Measurements from ENCODE around the gene ALKBH3. TPM values are rescaled to one million over a fixed set of nuclear protein-coding genes. Genes with fewer than 3 reads are reported as not detected.

ALKBH3 gene
- total and polyA plus RNA-seq, 11 donors, result 13.1 to 24.7 (median 20.5) TPM

- Histone ChIP-seq H3K9me3 (no peaks in the 10 kb centered on the region), H3K27ac (peak overlapping the region in 1 of 12 donors; percentile 52), H3K4me1 (peaks cover 0 to 30% (median 17%) of the 10 kb centered on the region in 12 donors), H3K36me3 (peaks cover 0 to 72% (median 51%) of the 10 kb centered on the region in 9 donors), H3K4me3 (no peak overlapping the region), H3K27me3 (no peaks in the 10 kb centered on the region)
- ATAC-seq (no peak), DNase-seq (no peak)
- WGBS, 4 donors, result 83 to 87% (median 86%) methylated on average over 4 of the region's 4 CpGs
- intact Hi-C loops (cut with DNase I), result loop anchor here in 1 of 10 donors (5.0 kb wide), 1 partner anchor 35 kb away; the partner anchor contains the start of gene C11orf96
- TF ChIP-seq, protein P1, sequence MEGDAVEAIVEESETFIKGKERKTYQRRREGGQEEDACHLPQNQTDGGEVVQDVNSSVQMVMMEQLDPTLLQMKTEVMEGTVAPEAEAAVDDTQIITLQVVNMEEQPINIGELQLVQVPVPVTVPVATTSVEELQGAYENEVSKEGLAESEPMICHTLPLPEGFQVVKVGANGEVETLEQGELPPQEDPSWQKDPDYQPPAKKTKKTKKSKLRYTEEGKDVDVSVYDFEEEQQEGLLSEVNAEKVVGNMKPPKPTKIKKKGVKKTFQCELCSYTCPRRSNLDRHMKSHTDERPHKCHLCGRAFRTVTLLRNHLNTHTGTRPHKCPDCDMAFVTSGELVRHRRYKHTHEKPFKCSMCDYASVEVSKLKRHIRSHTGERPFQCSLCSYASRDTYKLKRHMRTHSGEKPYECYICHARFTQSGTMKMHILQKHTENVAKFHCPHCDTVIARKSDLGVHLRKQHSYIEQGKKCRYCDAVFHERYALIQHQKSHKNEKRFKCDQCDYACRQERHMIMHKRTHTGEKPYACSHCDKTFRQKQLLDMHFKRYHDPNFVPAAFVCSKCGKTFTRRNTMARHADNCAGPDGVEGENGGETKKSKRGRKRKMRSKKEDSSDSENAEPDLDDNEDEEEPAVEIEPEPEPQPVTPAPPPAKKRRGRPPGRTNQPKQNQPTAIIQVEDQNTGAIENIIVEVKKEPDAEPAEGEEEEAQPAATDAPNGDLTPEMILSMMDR (IDR thresholded peaks at IDR 0.05), result no peak
- no peak for TF ChIP-seq POLR2A (IDR thresholded peaks at IDR 0.05)
Observed at GRCh38 chr11:43907028-43907975, 26.7 kb downstream of the ALKBH3 start.

DNA sequence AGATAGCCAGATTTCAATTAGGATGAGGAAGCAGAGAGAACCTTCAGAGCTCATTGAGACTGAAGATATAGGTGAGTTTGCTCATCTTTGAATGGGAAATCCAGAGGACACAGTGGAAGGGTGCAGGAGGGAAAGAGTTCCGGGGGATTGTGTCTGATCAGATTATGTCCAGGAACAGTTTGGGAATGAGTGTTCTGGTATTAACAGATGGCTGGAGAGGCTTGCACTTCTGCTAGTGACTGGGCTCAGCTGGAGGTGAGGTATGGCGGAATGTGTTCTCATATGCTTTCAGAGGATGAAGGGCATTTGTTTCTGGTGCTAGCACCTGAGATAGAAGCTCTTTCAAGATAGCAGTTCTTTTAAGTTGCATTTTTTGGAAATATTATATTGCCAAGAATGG lies 27.6 kb downstream of the ALKBH3 start:
- Histone ChIP-seq H3K4me3 (no peak overlapping the region), H3K9me3 (no peaks in the 10 kb centered on the region), H3K36me3 (peaks cover 0 to 70% (median 48%) of the 10 kb centered on the region in 9 donors), H3K4me1 (peaks cover 0 to 30% (median 17%) of the 10 kb centered on the region in 12 donors), H3K27me3 (no peaks in the 10 kb centered on the region), H3K27ac (no peak overlapping the region)
- intact Hi-C loops (cut with DNase I), result loop anchor here in 1 of 10 donors (5.0 kb wide), 1 partner anchor 34 kb away; the partner anchor contains the start of gene C11orf96
- no peak for TF ChIP-seq POLR2A (IDR thresholded peaks at IDR 0.05)
- TF ChIP-seq, protein P1 (IDR thresholded peaks at IDR 0.05), result no peak
- no peak for DNase-seq
- WGBS, 4 donors, result 87 to 100% (median 96%) methylated on average over 2 of the region's 2 CpGs
- ATAC-seq, result no peak

GRCh38 chr11:43908683-43909082 lies 28.1 kb downstream of the ALKBH3 start:
- Histone ChIP-seq H3K9me3 (no peaks in the 10 kb centered on the region), H3K4me3 (no peak overlapping the region), H3K27ac (no peak overlapping the region), H3K4me1 (peaks cover 0 to 30% (median 17%) of the 10 kb centered on the region in 12 donors), H3K36me3 (peaks cover 0 to 70% (median 48%) of the 10 kb centered on the region in 9 donors), H3K27me3 (no peaks in the 10 kb centered on the region)
- 69 to 79% (median 71%) methylated on average over 7 of the region's 7 CpGs for WGBS, 4 donors
- ATAC-seq, result peak; percentile 55 to 87 (median 82)
- DNase-seq, result peak in 2 of 5 donors; percentile 32 to 61
- TF ChIP-seq POLR2A (IDR thresholded peaks at IDR 0.05), result no peak
- intact Hi-C loops (cut with DNase I), result loop anchor here in 1 of 10 donors (5.0 kb wide), 1 partner anchor 34 kb away; the partner anchor contains the start of gene C11orf96

GRCh38 chr11:43913829-43914380 lies 33.3 kb downstream of the ALKBH3 start:
- no peaks in the 10 kb centered on the region for H3K27me3 ChIP-seq
- TF ChIP-seq, protein P1 (IDR thresholded peaks at IDR 0.05), result no peak
- TF ChIP-seq POLR2A (IDR thresholded peaks at IDR 0.05), result no peak
- WGBS, 4 donors, result 84 to 90% (median 86%) methylated on average over 3 of the region's 3 CpGs
- intact Hi-C loops (cut with DNase I), result no loop called here
- DNase-seq, result no peak
- no peak for ATAC-seq
- peaks cover 0 to 18% (median under 1%) of the 10 kb centered on the region in 12 donors for H3K4me1 ChIP-seq
- H3K4me3 ChIP-seq, result no peak overlapping the region
- no peaks in the 10 kb centered on the region for H3K9me3 ChIP-seq
- peaks cover 0 to 90% (median 64%) of the 10 kb centered on the region in 9 donors for H3K36me3 ChIP-seq
- no peak overlapping the region for H3K27ac ChIP-seq

Measured in heart left ventricle (tissue), 16 donors.